ENCODE data around the gene EIF1AD.

Gene EIF1AD

GRCh38 chr11:65973439-65974110, 28.4 kb downstream of the EIF1AD start:
- no peak overlapping the region for H3K27ac ChIP-seq
- no peak for TF ChIP-seq ZFX (IDR thresholded peaks at IDR 0.05; ENCODE audit: borderline replicate concordance)
- TF ChIP-seq, protein P1, sequence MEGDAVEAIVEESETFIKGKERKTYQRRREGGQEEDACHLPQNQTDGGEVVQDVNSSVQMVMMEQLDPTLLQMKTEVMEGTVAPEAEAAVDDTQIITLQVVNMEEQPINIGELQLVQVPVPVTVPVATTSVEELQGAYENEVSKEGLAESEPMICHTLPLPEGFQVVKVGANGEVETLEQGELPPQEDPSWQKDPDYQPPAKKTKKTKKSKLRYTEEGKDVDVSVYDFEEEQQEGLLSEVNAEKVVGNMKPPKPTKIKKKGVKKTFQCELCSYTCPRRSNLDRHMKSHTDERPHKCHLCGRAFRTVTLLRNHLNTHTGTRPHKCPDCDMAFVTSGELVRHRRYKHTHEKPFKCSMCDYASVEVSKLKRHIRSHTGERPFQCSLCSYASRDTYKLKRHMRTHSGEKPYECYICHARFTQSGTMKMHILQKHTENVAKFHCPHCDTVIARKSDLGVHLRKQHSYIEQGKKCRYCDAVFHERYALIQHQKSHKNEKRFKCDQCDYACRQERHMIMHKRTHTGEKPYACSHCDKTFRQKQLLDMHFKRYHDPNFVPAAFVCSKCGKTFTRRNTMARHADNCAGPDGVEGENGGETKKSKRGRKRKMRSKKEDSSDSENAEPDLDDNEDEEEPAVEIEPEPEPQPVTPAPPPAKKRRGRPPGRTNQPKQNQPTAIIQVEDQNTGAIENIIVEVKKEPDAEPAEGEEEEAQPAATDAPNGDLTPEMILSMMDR (IDR thresholded peaks at IDR 0.05) = no peak

GRCh38 chr11:65972116-65972515, 29.8 kb downstream of the EIF1AD start:
- no peak overlapping the region for H3K27ac ChIP-seq
- TF ChIP-seq, protein P1 (IDR thresholded peaks at IDR 0.05) = no peak
- TF ChIP-seq ZFX (IDR thresholded peaks at IDR 0.05; ENCODE audit: borderline replicate concordance) = no peak

- TF ChIP-seq, protein P1 (IDR thresholded peaks at IDR 0.05) = no peak
- TF ChIP-seq ZFX (IDR thresholded peaks at IDR 0.05; ENCODE audit: borderline replicate concordance) = no peak
- no peak overlapping the region for H3K27ac ChIP-seq
These were observed 33.1 kb downstream of the EIF1AD start for GRCh38 chr11:65968600-65969482.

- H3K27ac ChIP-seq = no peak overlapping the region
- TF ChIP-seq, protein P1 (IDR thresholded peaks at IDR 0.05) = no peak
- no peak for TF ChIP-seq ZFX (IDR thresholded peaks at IDR 0.05; ENCODE audit: borderline replicate concordance)
These were observed 34.5 kb downstream of the EIF1AD start for GRCh38 chr11:65967329-65967934.

- TF ChIP-seq, protein P1 (IDR thresholded peaks at IDR 0.05) = no peak
- no peak for TF ChIP-seq ZFX (IDR thresholded peaks at IDR 0.05; ENCODE audit: borderline replicate concordance)
- no peak overlapping the region for H3K27ac ChIP-seq
These were observed 35.8 kb downstream of the EIF1AD start for GRCh38 chr11:65965986-65966762.

DNA sequence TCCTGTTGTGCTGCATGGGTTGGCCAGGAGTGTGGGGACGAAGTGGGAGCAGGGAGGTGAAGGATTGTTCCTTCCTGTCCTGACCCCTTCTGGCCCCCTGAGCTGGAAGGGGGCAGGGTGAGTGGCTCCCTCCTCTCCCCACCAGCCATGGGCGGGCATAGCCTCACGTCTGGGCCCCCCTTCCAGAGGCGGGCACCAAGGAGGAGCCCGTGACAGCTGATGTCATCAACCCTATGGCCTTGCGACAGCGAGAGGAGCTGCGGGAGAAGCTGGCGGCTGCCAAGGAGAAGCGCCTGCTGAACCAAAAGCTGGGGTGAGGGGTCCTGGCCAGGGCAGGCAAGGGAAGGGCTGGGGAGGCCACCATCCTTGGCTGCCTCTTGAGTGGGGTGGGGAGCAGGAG, 37.1 kb downstream of the EIF1AD start:
- H3K27ac ChIP-seq = no peak overlapping the region
- TF ChIP-seq ZFX (IDR thresholded peaks at IDR 0.05; ENCODE audit: borderline replicate concordance) = no peak

GRCh38 chr11:65962141-65962564, 39.8 kb downstream of the EIF1AD start:
- H3K27ac ChIP-seq = peak overlapping the region; percentile 85
- TF ChIP-seq ZFX (IDR thresholded peaks at IDR 0.05; ENCODE audit: borderline replicate concordance) = no peak
- TF ChIP-seq, protein P1 (IDR thresholded peaks at IDR 0.05) = no peak

Measured in 22Rv1 (cell line).